ENCODE measurements around the gene BHLHE40.
A peak's percentile ranks its signal among the peaks of the same experiment; 100 is the strongest.
"Not testable (repeated sequence)": the region's sequence is repeated elsewhere in the genome, so short reads cannot be mapped to it uniquely, and the experiment has no call there.

The BHLHE40 gene

DNA sequence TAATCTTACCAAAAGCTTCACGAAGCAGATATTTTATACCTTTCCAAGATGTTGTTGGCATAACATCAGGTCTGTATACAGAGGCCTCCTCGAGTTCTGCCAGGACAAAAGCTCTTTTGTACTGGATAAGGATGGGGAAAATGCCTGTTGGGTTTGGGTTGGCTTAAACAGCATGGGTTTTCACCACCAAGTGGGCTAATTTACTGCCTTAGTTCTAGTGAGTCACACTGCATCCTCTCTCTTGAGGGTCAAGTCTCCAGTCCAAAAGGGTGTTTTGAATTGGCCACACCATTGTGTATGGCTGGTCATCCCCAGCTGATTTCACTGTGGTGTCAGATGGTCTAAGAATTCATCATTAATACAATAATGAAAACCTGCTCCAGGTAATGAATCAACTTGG lies 26.1 kb upstream of the BHLHE40 start:
- no peaks in the 10 kb centered on the region for H3K4me1 Mint-ChIP-seq
- no peak overlapping the region for H3K4me3 Mint-ChIP-seq
- H3K9me3 Mint-ChIP-seq, result no peaks in the 10 kb centered on the region
- no peak for ATAC-seq
- no peak for DNase-seq (ENCODE audit: low spot score in 2 of 2)
- H3K36me3 Mint-ChIP-seq, result no peaks in the 10 kb centered on the region
- H3K27ac Mint-ChIP-seq, result no peak overlapping the region

DNA sequence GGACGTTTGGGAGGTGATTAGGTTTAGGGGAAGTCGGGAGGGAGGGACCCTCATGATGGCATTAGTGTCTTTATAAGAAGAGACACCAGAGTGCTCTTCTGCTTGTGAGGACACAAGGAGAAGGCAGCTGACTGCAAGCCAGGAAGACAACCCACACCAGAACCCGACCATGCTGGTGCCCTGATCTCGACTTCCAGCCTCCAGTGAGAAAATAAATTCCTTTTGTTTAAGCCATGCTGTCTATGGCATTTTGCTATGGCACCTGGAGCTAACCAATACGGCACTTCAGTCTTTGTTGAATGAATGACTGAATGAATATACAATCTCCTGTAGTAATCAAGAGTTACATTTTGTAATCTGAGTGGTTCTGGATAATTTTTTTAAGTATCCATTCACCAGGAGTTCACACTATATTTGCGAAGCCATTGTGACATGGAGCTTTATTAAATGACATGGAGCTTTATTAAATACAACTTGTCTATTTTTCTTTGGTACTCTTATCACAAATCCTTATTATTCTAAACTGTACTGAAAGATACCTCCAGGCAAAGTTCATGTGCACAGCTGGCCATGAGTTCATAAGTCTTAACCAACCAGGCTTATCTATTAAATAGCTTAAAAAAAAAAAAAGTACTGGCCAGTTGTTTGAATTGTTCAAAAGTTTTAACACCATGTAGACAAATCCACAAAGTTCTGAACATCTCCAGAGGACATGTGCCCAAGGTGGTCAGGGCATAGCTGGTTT lies 24.8 kb upstream of the BHLHE40 start:
- H3K4me1 Mint-ChIP-seq, result no peaks in the 10 kb centered on the region
- no peak for DNase-seq (ENCODE audit: low spot score in 2 of 2)
- no peaks in the 10 kb centered on the region for H3K36me3 Mint-ChIP-seq
- no peak for ATAC-seq
- H3K4me3 Mint-ChIP-seq, result no peak overlapping the region
- peaks cover 5% of the 10 kb centered on the region for H3K9me3 Mint-ChIP-seq
- peak overlapping the region; percentile 53 for H3K27ac Mint-ChIP-seq

DNA sequence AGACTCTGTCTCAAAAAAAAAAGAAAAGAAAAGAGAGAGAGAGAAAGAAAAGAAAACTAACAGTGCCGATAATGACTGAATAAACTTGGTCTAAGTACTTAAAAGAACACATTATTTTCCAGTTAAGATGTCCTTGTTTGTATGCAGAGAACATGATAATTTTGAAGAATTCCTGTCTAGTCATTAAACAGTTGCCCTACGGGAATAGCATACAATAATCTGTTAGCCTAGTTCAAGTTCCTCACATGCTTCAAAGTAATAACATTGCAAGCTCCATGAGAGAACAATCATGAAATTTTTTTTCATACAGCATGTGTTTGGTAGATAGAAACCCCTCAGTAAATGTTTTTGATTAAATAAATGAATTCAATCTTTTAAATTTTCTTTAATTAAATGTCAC lies 23.1 kb upstream of the BHLHE40 start:
- no peaks in the 10 kb centered on the region for H3K4me1 Mint-ChIP-seq
- peaks cover 5% of the 10 kb centered on the region for H3K9me3 Mint-ChIP-seq
- H3K36me3 Mint-ChIP-seq, result no peaks in the 10 kb centered on the region
- H3K4me3 Mint-ChIP-seq, result no peak overlapping the region
- ATAC-seq (no peak), DNase-seq (ENCODE audit: low spot score in 2 of 2) (no peak)
- no peak overlapping the region for H3K27ac Mint-ChIP-seq

DNA sequence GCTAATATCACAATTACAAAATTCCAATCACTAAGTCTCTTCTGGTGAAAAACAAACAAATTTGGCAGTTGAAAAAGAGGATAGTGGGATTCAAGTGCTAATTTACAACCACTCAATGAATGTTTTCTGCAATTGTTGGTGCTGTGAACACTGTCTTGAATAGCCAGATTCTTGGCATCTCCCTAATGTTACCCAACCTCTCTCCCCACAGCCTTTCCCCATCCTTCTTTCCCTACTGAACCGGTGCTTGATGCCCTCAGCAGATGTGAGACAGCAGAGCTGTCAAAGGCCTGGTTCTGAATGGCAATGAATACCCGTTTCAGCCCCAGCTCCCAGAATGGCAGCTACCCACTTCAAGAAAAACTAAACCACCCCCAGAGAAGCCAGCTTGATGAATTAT lies 22.5 kb upstream of the BHLHE40 start:
- H3K9me3 Mint-ChIP-seq, result peaks cover 5% of the 10 kb centered on the region
- no peaks in the 10 kb centered on the region for H3K36me3 Mint-ChIP-seq
- no peak overlapping the region for H3K27ac Mint-ChIP-seq
- H3K4me3 Mint-ChIP-seq, result no peak overlapping the region
- DNase-seq (ENCODE audit: low spot score in 2 of 2) (no peak), ATAC-seq (no peak)
- H3K4me1 Mint-ChIP-seq, result no peaks in the 10 kb centered on the region

DNA sequence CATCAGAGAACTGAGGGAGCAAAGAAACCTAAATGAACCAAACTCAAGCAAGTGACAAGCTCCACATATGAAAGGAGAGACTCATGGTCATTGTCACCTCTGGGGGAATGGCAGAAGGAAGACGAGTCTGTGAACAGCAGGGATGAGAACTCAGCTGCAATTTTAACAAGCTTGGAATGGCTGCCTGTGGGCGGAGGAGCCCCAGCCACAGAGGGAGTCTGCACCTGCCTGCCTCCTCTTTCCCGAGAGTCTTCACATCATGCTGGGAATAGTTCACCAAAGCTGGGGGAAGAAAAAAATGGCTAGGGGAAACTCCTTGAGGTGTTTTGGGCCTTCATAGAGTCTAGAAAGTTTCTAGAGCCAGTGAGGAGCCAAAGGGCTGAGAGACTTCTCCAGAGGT lies 21.3 kb upstream of the BHLHE40 start:
- H3K36me3 Mint-ChIP-seq, result no peaks in the 10 kb centered on the region
- H3K4me3 Mint-ChIP-seq, result no peak overlapping the region
- ATAC-seq (no peak), DNase-seq (ENCODE audit: low spot score in 2 of 2) (no peak)
- peaks cover 5% of the 10 kb centered on the region for H3K9me3 Mint-ChIP-seq
- no peaks in the 10 kb centered on the region for H3K4me1 Mint-ChIP-seq
- no peak overlapping the region for H3K27ac Mint-ChIP-seq

DNA sequence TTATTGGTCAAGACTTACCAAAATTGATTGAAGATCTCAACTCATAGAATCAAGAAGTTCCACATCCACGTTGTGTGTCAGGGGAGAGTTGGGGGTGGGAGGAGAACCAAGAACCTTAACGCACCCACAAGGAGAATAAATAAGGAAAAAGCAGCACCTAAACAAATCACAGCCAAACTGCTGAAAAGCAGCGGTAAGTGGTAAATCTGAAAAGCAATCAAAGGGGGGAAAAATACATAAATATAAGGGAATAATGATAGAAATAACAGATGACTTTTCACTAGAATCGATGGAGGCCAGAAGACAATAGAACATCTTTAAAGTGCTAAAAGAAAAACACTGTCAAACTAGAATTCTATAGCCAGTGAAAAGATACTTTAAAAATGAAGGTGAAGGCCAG lies 20.1 kb upstream of the BHLHE40 start:
- ATAC-seq (no peak), DNase-seq (ENCODE audit: low spot score in 2 of 2) (no peak)
- Mint-ChIP-seq H3K36me3 (no peaks in the 10 kb centered on the region), H3K4me1 (no peaks in the 10 kb centered on the region), H3K27ac (no peak overlapping the region), H3K4me3 (no peak overlapping the region), H3K9me3 (peaks cover 5% of the 10 kb centered on the region)

DNA sequence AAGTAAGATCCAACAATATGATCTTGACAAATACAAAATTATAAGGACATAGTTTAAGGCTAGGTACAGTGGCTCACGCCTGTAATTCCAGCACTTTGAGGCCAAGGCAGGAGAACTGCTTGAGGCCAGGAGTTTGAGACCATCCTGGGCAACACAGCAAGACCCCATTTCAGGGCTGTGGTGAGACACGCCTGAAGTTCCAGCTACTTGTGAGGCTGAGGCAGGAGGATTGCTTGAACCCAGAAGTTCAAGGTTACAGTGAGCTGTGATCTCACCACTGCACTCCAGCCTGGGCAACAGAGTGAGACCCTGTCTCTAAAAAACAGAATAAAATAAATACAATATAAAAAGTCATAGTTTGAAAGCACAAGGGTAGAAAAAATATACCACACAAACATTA lies 17.4 kb upstream of the BHLHE40 start:
- ATAC-seq, result not testable (repeated sequence)

DNA sequence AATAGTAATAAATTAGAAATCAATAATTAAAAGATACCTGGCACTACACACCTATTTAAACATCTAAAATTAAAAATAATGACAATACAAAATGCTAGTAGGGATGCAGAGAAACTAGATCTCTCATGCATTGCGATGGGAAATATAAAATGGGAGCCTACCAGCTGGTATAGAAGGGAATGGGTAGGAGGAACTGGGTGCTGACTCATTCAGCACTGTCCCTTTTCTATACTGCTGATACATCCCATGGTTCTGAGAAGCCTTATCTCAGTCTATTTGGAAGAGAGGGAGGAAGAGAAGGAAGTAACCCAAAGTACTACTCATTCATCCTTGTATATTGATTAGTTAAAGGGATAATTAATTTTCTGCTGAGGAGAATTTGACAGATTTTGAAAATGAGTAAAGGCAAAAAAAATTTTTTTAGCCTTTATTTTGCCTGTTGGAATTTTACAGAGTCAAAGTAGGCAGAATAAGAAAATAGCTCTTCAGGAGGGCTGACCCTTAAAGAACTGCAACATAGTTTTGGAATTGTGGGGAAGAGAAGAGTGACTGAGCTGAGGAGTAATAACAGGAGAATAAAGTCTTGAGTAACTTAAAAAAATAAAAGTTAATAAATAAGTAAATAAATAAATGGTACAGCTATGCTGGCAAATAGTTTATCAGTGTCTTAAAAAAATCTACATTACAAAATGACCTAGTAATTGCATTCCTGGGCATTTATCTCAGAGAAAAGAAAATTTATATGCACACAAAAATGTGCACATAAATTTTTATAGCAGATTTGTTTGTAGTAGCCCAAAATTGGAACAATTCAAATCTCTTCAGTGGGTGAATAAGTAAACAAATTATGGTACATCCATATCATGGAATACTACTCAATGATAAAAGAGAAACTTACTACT lies 15.3 kb upstream of the BHLHE40 start:
- ATAC-seq (no peak), DNase-seq (ENCODE audit: low spot score in 2 of 2) (no peak)
- Mint-ChIP-seq H3K4me1 (peaks cover 15% of the 10 kb centered on the region), H3K9me3 (peaks cover 18% of the 10 kb centered on the region), H3K4me3 (no peak overlapping the region), H3K27ac (no peak overlapping the region), H3K36me3 (no peaks in the 10 kb centered on the region)

More for the DNA sequence above, 17.4 kb upstream of the BHLHE40 start:
- not testable (repeated sequence) for H3K4me3 Mint-ChIP-seq; H3K36me3 Mint-ChIP-seq; DNase-seq (ENCODE audit: low spot score in 2 of 2); H3K9me3 Mint-ChIP-seq; H3K27ac Mint-ChIP-seq
- H3K4me1 Mint-ChIP-seq, result peaks cover 14% of the 10 kb centered on the region

DNA sequence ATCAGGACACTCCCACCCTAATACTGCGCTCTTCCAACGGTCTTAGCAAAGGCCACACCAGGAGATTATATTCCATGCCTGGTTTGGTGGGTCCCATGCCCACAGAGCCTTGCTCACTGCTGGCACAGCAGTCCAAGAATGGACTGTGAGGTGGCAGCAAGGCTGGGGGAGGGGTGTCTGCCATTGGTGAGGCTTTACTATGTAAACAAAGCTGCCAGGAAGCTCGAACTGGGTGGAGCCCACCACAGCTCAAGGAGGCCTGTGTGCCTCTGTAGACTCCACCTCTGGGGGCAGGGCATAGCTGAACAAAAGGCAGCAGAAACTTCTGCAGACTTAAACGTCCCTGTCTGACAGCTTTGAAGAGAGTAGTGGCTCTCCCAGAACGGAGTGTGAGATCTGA lies 13.2 kb upstream of the BHLHE40 start:
- ATAC-seq; DNase-seq (ENCODE audit: low spot score in 2 of 2); H3K4me3 Mint-ChIP-seq; H3K27ac Mint-ChIP-seq; H3K36me3 Mint-ChIP-seq: not testable (repeated sequence)
- Mint-ChIP-seq H3K4me1 (peaks cover 15% of the 10 kb centered on the region), H3K9me3 (peaks cover 14% of the 10 kb centered on the region)

DNA sequence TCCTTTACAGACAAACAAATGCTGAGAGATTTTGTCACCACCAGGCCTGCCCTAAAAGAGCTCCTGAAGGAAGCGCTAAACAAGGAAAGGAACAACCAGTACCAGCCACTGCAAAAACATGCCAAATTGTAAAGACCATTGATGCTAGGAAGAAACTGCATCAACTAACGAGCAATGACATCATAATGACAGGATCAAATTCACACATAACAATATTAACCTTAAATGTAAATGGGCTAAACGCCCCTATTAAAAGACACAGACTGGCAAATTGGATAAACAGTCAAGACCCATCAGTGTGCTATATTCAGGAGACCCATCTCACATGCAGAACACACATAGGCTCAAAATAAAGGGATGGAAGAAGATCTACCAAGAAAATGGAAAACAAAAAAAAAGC lies 11.6 kb upstream of the BHLHE40 start:
- not testable (repeated sequence) for DNase-seq (ENCODE audit: low spot score in 2 of 2); H3K27ac Mint-ChIP-seq; H3K36me3 Mint-ChIP-seq; ATAC-seq; H3K4me3 Mint-ChIP-seq
- Mint-ChIP-seq H3K9me3 (peaks cover 16% of the 10 kb centered on the region), H3K4me1 (peaks cover 15% of the 10 kb centered on the region)

DNA sequence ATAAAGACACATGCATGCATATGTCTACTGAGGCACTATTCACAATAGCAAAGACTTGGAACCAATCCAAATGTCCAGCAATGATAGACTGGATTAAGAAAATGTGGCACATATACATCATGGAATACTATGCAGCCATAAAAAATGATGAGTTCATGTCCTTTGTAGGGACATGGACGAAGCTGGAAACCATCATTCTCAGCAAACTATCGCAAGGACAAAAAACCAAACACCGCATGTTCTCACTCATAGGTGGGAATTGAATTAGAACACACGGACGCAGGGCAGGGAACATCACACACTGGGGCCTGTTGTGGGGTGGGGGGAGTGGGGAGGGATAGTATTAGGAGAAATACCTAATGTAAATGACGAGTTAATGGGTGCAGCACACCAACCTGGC lies 7.8 kb upstream of the BHLHE40 start:
- not testable (repeated sequence) for H3K27ac Mint-ChIP-seq; H3K4me3 Mint-ChIP-seq; H3K36me3 Mint-ChIP-seq; DNase-seq (ENCODE audit: low spot score in 2 of 2); ATAC-seq
- Mint-ChIP-seq H3K4me1 (peaks cover 30% of the 10 kb centered on the region), H3K9me3 (peaks cover 16% of the 10 kb centered on the region)

DNA sequence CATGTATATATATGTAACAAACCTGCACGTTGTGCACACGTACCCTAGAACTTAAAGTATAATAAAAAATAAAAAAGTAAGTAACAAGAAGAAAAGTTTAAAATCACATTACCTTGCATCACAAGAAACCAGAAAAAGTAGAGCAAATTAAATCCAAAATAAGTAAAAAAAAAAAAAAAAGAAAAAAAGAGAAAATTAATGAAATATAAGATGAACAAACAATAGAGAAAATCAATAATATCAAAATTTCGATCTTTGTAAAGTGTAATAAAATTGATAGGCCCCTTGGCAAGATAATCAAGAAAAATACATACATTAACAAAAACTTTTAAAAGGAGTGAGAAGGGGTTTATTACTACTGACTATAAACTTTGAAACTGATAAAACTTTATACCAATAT lies 7.4 kb upstream of the BHLHE40 start:
- ATAC-seq (no peak), DNase-seq (ENCODE audit: low spot score in 2 of 2) (no peak)
- no peak overlapping the region for H3K4me3 Mint-ChIP-seq
- no peak overlapping the region for H3K27ac Mint-ChIP-seq
- peaks cover 7% of the 10 kb centered on the region for H3K36me3 Mint-ChIP-seq
- peaks cover 30% of the 10 kb centered on the region for H3K4me1 Mint-ChIP-seq
- H3K9me3 Mint-ChIP-seq, result peaks cover 14% of the 10 kb centered on the region

DNA sequence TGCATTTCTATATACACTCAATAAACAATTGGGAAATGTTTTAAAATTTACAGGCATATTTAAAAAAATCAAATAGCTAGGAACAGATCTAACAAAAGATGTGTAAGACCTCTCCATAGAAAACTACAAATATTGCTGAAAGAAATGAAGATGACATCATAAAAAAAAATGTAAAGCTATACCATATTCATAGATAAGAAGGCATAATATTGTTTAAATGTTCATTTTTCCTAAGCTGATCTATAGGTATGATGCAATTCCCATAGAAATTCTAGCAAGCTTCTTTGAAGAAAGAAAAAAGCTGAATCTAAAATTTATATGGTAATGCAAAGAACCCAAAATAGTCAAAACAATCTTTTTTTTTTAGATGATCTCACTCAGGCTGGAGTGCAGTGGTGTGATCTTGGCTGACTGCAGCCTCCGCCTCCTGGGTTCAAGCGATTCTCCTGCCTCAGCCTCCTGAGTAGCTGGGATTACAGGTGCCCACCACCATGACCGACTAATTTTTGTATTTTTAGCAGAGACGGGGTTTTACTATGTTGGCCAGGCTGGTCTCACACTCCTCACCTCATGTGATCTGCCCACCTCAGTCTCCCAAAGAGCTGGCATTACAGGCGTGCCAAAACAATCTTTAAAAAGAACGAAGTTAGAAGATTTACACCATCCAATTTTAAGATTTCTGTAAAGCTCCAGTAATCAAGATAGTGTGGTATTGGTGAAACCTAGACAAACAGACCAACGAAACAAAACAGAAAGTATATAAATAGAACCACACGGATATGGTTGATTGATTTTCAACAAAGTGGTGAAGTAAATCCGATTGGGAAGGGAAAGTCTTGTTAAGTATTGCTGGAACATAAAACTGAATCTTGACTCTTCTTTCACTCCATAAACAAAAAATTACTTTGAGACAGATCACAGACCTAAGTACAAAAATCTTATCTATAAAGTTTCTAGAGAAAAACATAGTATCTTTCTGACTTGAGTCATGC lies 6.3 kb upstream of the BHLHE40 start:
- Mint-ChIP-seq H3K27ac (peak overlapping the region; percentile 75), H3K9me3 (peaks cover 10% of the 10 kb centered on the region), H3K36me3 (peaks cover 18% of the 10 kb centered on the region), H3K4me1 (peaks cover 35% of the 10 kb centered on the region), H3K4me3 (peak overlapping the region; percentile 44)
- ATAC-seq, result no peak
- DNase-seq (ENCODE audit: low spot score in 2 of 2), result no peak

DNA sequence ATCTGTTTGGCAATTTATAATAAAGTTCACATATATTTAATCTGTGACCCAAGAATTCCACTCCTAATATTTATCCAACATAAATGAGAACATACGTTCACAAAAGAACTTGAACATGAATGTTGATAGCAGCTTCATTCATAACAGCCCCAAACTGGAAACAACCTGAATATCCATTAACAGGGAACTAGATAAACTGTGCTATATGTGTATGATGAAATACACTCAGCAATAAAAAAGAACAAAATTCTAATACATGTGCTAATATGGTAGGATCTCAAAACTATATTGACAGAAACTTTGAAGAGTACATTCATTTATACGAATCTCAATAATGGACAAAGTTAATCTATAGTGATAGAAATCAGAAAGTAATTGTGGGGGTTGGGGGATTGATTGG lies 5.1 kb upstream of the BHLHE40 start:
- ATAC-seq (no peak), DNase-seq (ENCODE audit: low spot score in 2 of 2) (no peak)
- Mint-ChIP-seq H3K27ac (no peak overlapping the region), H3K36me3 (peaks cover 30% of the 10 kb centered on the region), H3K4me1 (peaks cover 35% of the 10 kb centered on the region), H3K9me3 (peaks cover 3% of the 10 kb centered on the region), H3K4me3 (no peak overlapping the region)

DNA sequence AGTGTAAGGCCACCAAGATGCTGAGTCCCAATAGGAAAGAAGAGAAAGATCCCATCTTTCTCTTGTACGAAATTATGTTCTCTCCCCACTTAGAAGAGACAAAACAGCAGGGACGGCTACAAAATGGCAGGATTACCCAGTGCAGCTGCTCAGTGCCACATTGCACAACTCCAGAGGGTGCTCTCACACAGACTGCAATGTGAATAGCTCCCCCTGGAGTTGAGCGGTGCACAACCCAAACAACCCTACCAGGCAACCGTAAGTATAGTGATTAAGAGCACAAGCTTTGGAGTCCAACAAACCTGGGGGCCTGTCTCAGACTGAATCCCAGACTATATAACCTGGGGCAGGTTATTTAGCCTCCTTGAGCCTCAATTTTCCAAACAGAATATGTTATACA lies 3.1 kb upstream of the BHLHE40 start:
- H3K9me3 Mint-ChIP-seq, result peaks cover 3% of the 10 kb centered on the region
- H3K27ac Mint-ChIP-seq, result peak overlapping the region; percentile 100
- no peak for ATAC-seq
- H3K4me3 Mint-ChIP-seq, result peak overlapping the region; percentile 91
- peaks cover 35% of the 10 kb centered on the region for H3K4me1 Mint-ChIP-seq
- peaks cover 50% of the 10 kb centered on the region for H3K36me3 Mint-ChIP-seq
- DNase-seq (ENCODE audit: low spot score in 2 of 2), result peak in 1 of 2 donors; percentile 81

All from stimulated activated effector memory CD8-positive, alpha-beta T cell treated with anti-CD3 and anti-CD28 coated beads, Interleukin-12 subunit alpha, Interleukin-12 subunit beta, amount 100 ng/mL, for 72 hours (primary cell).